Measurements from ENCODE around the gene CCDC59.
"Not testable (repeated sequence)": the region's sequence is repeated elsewhere in the genome, so short reads cannot be mapped to it uniquely, and the experiment has no call there.

The CCDC59 gene

GRCh38 chr12:82358200-82359114 is at the start of gene CCDC59, which contains the start of gene METTL25:
TSS of gene CCDC59 (minus strand) at chr12:82358387. CDS start at chr12:82358376, 11 bp downstream.
TSS of gene METTL25 (plus strand) at chr12:82358529. CDS start at chr12:82358566, 37 bp downstream.
- Histone ChIP-seq H3K9me3 (ENCODE audit: control insufficient read depth, insufficient read depth, low read length) (no peaks in the 10 kb centered on the region), H3K4me1 (ENCODE audit: insufficient read depth, low read length) (no peaks in the 10 kb centered on the region), H3K9ac (ENCODE audit: low read depth, low read length) (peak within 1 kb of the TSS; percentile 86), H3K36me3 (ENCODE audit: insufficient read depth, low read length) (peaks cover 6% of the 10 kb centered on the region; the same call in 1 of the 2 replicates)

- Histone ChIP-seq H3K36me3 (ENCODE audit: insufficient read depth, low read length) (no peaks in the 10 kb centered on the region), H3K4me1 (ENCODE audit: insufficient read depth, low read length) (no peaks in the 10 kb centered on the region), H3K9me3 (ENCODE audit: control insufficient read depth, insufficient read depth, low read length) (no peaks in the 10 kb centered on the region), H3K9ac (ENCODE audit: low read depth, low read length) (no peak overlapping the region)
These were observed 49.3 kb upstream of the CCDC59 start for GRCh38 chr12:82407481-82407880.

GRCh38 chr12:82406651-82407050 is 48.5 kb upstream of the CCDC59 start:
- H3K9ac ChIP-seq (ENCODE audit: low read depth, low read length) = no peak overlapping the region
- H3K9me3 ChIP-seq (ENCODE audit: control insufficient read depth, insufficient read depth, low read length) = no peaks in the 10 kb centered on the region
- no peaks in the 10 kb centered on the region for H3K4me1 ChIP-seq (ENCODE audit: insufficient read depth, low read length)
- H3K36me3 ChIP-seq (ENCODE audit: insufficient read depth, low read length) = no peaks in the 10 kb centered on the region

GRCh38 chr12:82400819-82401218 is 42.6 kb upstream of the CCDC59 start:
- H3K4me1 ChIP-seq (ENCODE audit: insufficient read depth, low read length) = no peaks in the 10 kb centered on the region
- no peaks in the 10 kb centered on the region for H3K9me3 ChIP-seq (ENCODE audit: control insufficient read depth, insufficient read depth, low read length)
- H3K9ac ChIP-seq (ENCODE audit: low read depth, low read length) = no peak overlapping the region
- H3K36me3 ChIP-seq (ENCODE audit: insufficient read depth, low read length) = no peaks in the 10 kb centered on the region

GRCh38 chr12:82398879-82399278 is 40.7 kb upstream of the CCDC59 start:
- Histone ChIP-seq H3K9me3 (ENCODE audit: control insufficient read depth, insufficient read depth, low read length) (no peaks in the 10 kb centered on the region), H3K4me1 (ENCODE audit: insufficient read depth, low read length) (no peaks in the 10 kb centered on the region), H3K36me3 (ENCODE audit: insufficient read depth, low read length) (no peaks in the 10 kb centered on the region), H3K9ac (ENCODE audit: low read depth, low read length) (no peak overlapping the region)

GRCh38 chr12:82383930-82384552 is 25.9 kb upstream of the CCDC59 start:
- Histone ChIP-seq H3K9me3 (ENCODE audit: control insufficient read depth, insufficient read depth, low read length) (no peaks in the 10 kb centered on the region), H3K36me3 (ENCODE audit: insufficient read depth, low read length) (no peaks in the 10 kb centered on the region), H3K4me1 (ENCODE audit: insufficient read depth, low read length) (no peaks in the 10 kb centered on the region), H3K9ac (ENCODE audit: low read depth, low read length) (no peak overlapping the region)

- Histone ChIP-seq H3K4me1 (ENCODE audit: insufficient read depth, low read length) (no peaks in the 10 kb centered on the region), H3K9ac (ENCODE audit: low read depth, low read length) (no peak overlapping the region), H3K36me3 (ENCODE audit: insufficient read depth, low read length) (no peaks in the 10 kb centered on the region), H3K9me3 (ENCODE audit: control insufficient read depth, insufficient read depth, low read length) (no peaks in the 10 kb centered on the region)
These were observed 20.8 kb upstream of the CCDC59 start for GRCh38 chr12:82378997-82379396.

GRCh38 chr12:82375201-82375600 is 17.0 kb upstream of the CCDC59 start:
- Histone ChIP-seq H3K36me3 (ENCODE audit: insufficient read depth, low read length) (no peaks in the 10 kb centered on the region), H3K4me1 (ENCODE audit: insufficient read depth, low read length) (no peaks in the 10 kb centered on the region), H3K9me3 (ENCODE audit: control insufficient read depth, insufficient read depth, low read length) (no peaks in the 10 kb centered on the region), H3K9ac (ENCODE audit: low read depth, low read length) (no peak overlapping the region)

- Histone ChIP-seq H3K4me1 (ENCODE audit: insufficient read depth, low read length) (no peaks in the 10 kb centered on the region), H3K9me3 (ENCODE audit: control insufficient read depth, insufficient read depth, low read length) (no peaks in the 10 kb centered on the region), H3K36me3 (ENCODE audit: insufficient read depth, low read length) (no peaks in the 10 kb centered on the region), H3K9ac (ENCODE audit: low read depth, low read length) (no peak overlapping the region)
These were observed 8.0 kb upstream of the CCDC59 start for GRCh38 chr12:82366197-82366596.

GRCh38 chr12:82363990-82364389 is 5.8 kb upstream of the CCDC59 start:
- H3K9me3 ChIP-seq (ENCODE audit: control insufficient read depth, insufficient read depth, low read length) = no peaks in the 10 kb centered on the region
- no peaks in the 10 kb centered on the region for H3K4me1 ChIP-seq (ENCODE audit: insufficient read depth, low read length)
- H3K9ac ChIP-seq (ENCODE audit: low read depth, low read length) = no peak overlapping the region

GRCh38 chr12:82361461-82361915 is 3.3 kb upstream of the CCDC59 start:
- no peaks in the 10 kb centered on the region for H3K4me1 ChIP-seq (ENCODE audit: insufficient read depth, low read length)
- no peaks in the 10 kb centered on the region for H3K9me3 ChIP-seq (ENCODE audit: control insufficient read depth, insufficient read depth, low read length)
- H3K36me3 ChIP-seq (ENCODE audit: insufficient read depth, low read length) = peaks cover under 1% of the 10 kb centered on the region; the same call in 1 of the 2 replicates
- H3K9ac ChIP-seq (ENCODE audit: low read depth, low read length) = no peak overlapping the region

More at GRCh38 chr12:82363990-82364389, 5.8 kb upstream of the CCDC59 start:
- no peaks in the 10 kb centered on the region for H3K36me3 ChIP-seq (ENCODE audit: insufficient read depth, low read length)

GRCh38 chr12:82360834-82361233 is 2.6 kb upstream of the CCDC59 start:
- not testable (repeated sequence) for H3K9ac ChIP-seq (ENCODE audit: low read depth, low read length); H3K4me1 ChIP-seq (ENCODE audit: insufficient read depth, low read length); H3K9me3 ChIP-seq (ENCODE audit: control insufficient read depth, insufficient read depth, low read length); H3K36me3 ChIP-seq (ENCODE audit: insufficient read depth, low read length)

- Histone ChIP-seq H3K9ac (ENCODE audit: low read depth, low read length) (peak overlapping the region; percentile 50; the same call in 1 of the 2 replicates), H3K36me3 (ENCODE audit: insufficient read depth, low read length) (peaks cover 6% of the 10 kb centered on the region; the same call in 1 of the 2 replicates), H3K4me1 (ENCODE audit: insufficient read depth, low read length) (no peaks in the 10 kb centered on the region), H3K9me3 (ENCODE audit: control insufficient read depth, insufficient read depth, low read length) (no peaks in the 10 kb centered on the region)
These were observed 910 bp upstream of the CCDC59 start for GRCh38 chr12:82359115-82359478.

- Histone ChIP-seq H3K36me3 (ENCODE audit: insufficient read depth, low read length) (peaks cover 6% of the 10 kb centered on the region; the same call in 1 of the 2 replicates), H3K4me1 (ENCODE audit: insufficient read depth, low read length) (no peaks in the 10 kb centered on the region), H3K9ac (ENCODE audit: low read depth, low read length) (peak overlapping the region; percentile 86), H3K9me3 (ENCODE audit: control insufficient read depth, insufficient read depth, low read length) (no peaks in the 10 kb centered on the region)
These were observed 365 bp downstream of the CCDC59 start for GRCh38 chr12:82357845-82358199.

GRCh38 chr12:82357340-82357739 is 847 bp downstream of the CCDC59 start:
- Histone ChIP-seq H3K9ac (ENCODE audit: low read depth, low read length) (peak overlapping the region; percentile 86), H3K9me3 (ENCODE audit: control insufficient read depth, insufficient read depth, low read length) (no peaks in the 10 kb centered on the region), H3K36me3 (ENCODE audit: insufficient read depth, low read length) (peaks cover 6% of the 10 kb centered on the region; the same call in 1 of the 2 replicates)

More at GRCh38 chr12:82357340-82357739, 847 bp downstream of the CCDC59 start:
- H3K4me1 ChIP-seq (ENCODE audit: insufficient read depth, low read length) = no peaks in the 10 kb centered on the region

All from ES-I3 (cell line).